Type B pancreatic cell (in vitro differentiated cells): ENCODE measurements around the gene SACM1L. TPM values are rescaled to one million over a fixed set of nuclear protein-coding genes. Genes with fewer than 3 reads are reported as not detected.
A peak's percentile ranks its signal among the peaks of the same experiment; 100 is the strongest.

ENCODE experiments used
- DNase-seq: peaks from one replicate; pipeline ENCODE4 v3.0.0; 2021; ENCODE audit warnings: mixed read lengths; ENCODE audit not compliant: unreplicated experiment; ENCODE audit errors: extremely low spot score
- H3K27ac Mint-ChIP-seq: 2 replicates; pipeline ENCODE4 v1.8.0; 2021; ENCODE audit warnings: mild to moderate bottlenecking, mixed read lengths
- H3K27me3 Mint-ChIP-seq: 2 replicates; pipeline ENCODE4 v1.8.0; 2021; ENCODE audit warnings: mixed read lengths
- H3K36me3 Mint-ChIP-seq: 2 replicates; pipeline ENCODE4 v1.8.0; 2021; ENCODE audit warnings: mixed read lengths
- H3K4me1 Mint-ChIP-seq: one replicate; pipeline ENCODE4 v1.8.0; 2021; ENCODE audit warnings: mixed read lengths; ENCODE audit not compliant: unreplicated experiment
- H3K4me3 Mint-ChIP-seq: 2 replicates; pipeline ENCODE4 v1.8.0; 2021; ENCODE audit warnings: mild to moderate bottlenecking, mixed read lengths
- H3K9me3 Mint-ChIP-seq: 2 replicates; pipeline ENCODE4 v1.8.0; 2021; ENCODE audit warnings: mixed read lengths
- total RNA-seq: library from RNA; stranded (reverse); gene quantifications from 2 replicates; pipeline ENCODE4 v1.2.1, GENCODE V29; 2021; ENCODE audit warnings: low replicate concordance
- TF ChIP-seq, protein P1 (sequence below): fragments of 200-600 bp; sonication (generic); conservative IDR thresholded peaks from 2 replicates; pipeline ENCODE4 v1.5.0; 2021; ENCODE audit warnings: antibody characterized with exemption, mild to moderate bottlenecking

SACM1L gene
- total RNA-seq, 1 donor from 2014 or later: 51.6 TPM

DNA sequence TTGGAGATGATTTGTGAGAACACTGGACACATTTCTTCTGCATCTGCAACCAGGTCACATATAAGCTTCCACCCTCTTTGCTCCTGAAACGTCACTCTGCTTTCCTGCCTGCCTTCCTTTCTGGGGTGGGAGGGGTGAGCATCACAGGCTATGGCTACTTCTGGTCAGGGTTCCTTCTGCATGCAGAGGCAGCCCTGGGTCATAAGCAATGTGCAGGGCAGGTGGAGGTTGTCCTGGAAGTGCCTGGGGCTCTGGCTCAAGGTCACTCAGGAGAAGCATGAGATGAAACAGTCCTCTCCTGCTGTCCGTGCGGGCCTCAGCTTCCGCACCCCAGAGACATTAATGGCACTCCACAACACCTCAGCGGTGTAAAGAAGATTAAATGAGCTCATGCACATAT is 92.1 kb downstream of the SACM1L start:
- Mint-ChIP-seq H3K27ac (no peak overlapping the region), H3K4me1 (no peaks in the 10 kb centered on the region), H3K4me3 (no peak overlapping the region), H3K36me3 (no peaks in the 10 kb centered on the region), H3K9me3 (no peaks in the 10 kb centered on the region), H3K27me3 (peaks cover 7% of the 10 kb centered on the region)
- TF ChIP-seq, protein P1, sequence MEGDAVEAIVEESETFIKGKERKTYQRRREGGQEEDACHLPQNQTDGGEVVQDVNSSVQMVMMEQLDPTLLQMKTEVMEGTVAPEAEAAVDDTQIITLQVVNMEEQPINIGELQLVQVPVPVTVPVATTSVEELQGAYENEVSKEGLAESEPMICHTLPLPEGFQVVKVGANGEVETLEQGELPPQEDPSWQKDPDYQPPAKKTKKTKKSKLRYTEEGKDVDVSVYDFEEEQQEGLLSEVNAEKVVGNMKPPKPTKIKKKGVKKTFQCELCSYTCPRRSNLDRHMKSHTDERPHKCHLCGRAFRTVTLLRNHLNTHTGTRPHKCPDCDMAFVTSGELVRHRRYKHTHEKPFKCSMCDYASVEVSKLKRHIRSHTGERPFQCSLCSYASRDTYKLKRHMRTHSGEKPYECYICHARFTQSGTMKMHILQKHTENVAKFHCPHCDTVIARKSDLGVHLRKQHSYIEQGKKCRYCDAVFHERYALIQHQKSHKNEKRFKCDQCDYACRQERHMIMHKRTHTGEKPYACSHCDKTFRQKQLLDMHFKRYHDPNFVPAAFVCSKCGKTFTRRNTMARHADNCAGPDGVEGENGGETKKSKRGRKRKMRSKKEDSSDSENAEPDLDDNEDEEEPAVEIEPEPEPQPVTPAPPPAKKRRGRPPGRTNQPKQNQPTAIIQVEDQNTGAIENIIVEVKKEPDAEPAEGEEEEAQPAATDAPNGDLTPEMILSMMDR: no peak
- DNase-seq: peak; percentile 20

DNA sequence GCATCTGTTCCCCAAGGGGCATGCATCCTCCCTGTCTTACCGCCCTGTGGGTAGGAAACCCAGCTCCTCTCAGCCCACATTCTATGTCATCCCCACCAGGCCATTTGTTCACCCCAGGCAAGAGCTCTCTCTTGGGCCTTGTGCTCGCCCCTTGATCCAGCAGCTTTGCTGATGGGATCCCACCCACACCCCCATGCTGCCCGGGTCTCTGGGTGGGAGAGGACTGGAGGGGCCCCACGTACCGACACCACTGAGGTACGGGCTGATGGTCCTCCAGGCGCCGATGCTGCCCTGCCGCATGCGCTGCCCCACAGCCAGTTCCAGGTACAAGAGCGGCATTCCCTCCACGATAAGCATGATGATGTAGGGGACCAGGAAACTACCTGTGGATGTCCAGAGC is 92.6 kb downstream of the SACM1L start:
- TF ChIP-seq, protein P1: no peak
- no peak overlapping the region for H3K4me3 Mint-ChIP-seq
- no peaks in the 10 kb centered on the region for H3K4me1 Mint-ChIP-seq
- DNase-seq: peak; percentile 63
- H3K9me3 Mint-ChIP-seq: no peaks in the 10 kb centered on the region
- H3K27ac Mint-ChIP-seq: no peak overlapping the region
- peaks cover 7% of the 10 kb centered on the region for H3K27me3 Mint-ChIP-seq
- no peaks in the 10 kb centered on the region for H3K36me3 Mint-ChIP-seq

DNA sequence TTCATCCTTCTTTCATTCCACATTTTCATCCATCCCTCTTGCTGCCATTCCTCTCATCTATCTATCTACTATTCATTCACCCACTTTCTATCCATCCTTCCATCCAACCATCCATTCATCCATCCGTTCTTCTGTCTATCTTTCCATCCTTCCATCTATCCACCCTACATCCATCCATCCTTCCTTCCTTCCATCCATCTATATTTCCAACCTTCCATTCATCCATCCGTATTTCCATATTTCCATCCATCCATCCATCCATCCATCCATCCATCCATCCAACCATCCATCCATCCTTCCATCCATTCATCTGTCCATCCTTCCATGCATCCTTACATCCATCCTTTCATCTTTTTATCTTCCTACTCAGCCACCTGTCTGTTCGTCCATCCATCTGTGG is 93.2 kb downstream of the SACM1L start:
- TF ChIP-seq, protein P1: no peak
- no peaks in the 10 kb centered on the region for H3K4me1 Mint-ChIP-seq
- no peaks in the 10 kb centered on the region for H3K9me3 Mint-ChIP-seq
- H3K36me3 Mint-ChIP-seq: no peaks in the 10 kb centered on the region
- no peak overlapping the region for H3K4me3 Mint-ChIP-seq
- H3K27me3 Mint-ChIP-seq: peaks cover 13% of the 10 kb centered on the region
- no peak overlapping the region for H3K27ac Mint-ChIP-seq
- DNase-seq: no peak

DNA sequence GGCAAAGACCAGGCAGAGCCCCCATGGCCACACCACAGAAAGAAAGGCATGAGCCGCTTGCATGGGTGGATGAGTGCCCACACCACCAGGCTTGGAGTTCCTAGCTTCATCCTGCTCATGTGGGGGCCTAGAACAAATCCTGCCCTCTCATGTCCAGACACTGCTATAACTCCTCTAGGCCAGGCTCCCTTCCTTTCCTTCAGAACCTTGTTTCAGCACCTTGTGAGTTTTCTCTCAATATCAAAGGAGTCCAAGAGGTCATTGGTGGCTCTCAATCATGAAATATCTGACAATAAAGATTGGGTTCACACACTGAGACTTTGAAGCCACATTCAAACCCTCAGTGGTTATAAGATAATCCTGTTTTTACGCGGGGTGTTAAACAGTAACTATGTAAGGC is 94.5 kb downstream of the SACM1L start:
- no peaks in the 10 kb centered on the region for H3K4me1 Mint-ChIP-seq
- no peaks in the 10 kb centered on the region for H3K36me3 Mint-ChIP-seq
- H3K9me3 Mint-ChIP-seq: peaks cover under 1% of the 10 kb centered on the region
- TF ChIP-seq, protein P1: no peak
- peaks cover 13% of the 10 kb centered on the region for H3K27me3 Mint-ChIP-seq
- H3K27ac Mint-ChIP-seq: no peak overlapping the region
- DNase-seq: peak; percentile 32
- no peak overlapping the region for H3K4me3 Mint-ChIP-seq

DNA sequence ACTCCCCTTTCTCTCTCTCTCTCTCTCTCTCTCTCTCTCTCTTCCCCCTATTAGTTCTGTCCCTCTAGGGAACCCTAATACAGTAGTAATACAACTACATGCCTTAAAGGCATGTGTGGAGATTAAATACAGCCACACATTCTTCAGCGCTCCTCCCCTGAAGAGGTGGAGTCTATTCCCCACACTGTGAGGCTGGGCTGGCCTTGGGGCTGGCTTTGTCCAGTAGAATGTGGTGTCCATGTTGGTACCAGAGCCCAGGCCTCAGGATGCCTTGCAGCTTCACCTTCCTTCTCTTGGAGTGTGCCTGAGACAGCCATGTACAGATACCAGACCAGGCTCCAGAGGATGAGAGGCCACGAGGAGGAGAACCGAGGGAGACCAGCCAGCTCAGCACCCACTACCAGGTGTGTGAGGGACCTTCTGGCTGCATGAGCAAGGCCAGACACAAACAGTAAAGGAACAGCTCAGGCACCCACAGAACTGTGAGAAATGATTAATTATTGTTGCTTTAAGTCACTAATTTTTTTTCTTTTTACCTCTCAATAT is 96.5 kb downstream of the SACM1L start:
- TF ChIP-seq, protein P1: no peak
- peak; percentile 49 for DNase-seq
- H3K36me3 Mint-ChIP-seq: peaks cover 7% of the 10 kb centered on the region
- H3K27ac Mint-ChIP-seq: no peak overlapping the region
- H3K27me3 Mint-ChIP-seq: peaks cover 17% of the 10 kb centered on the region
- peaks cover 14% of the 10 kb centered on the region for H3K9me3 Mint-ChIP-seq
- H3K4me1 Mint-ChIP-seq: peaks cover 4% of the 10 kb centered on the region
- no peak overlapping the region for H3K4me3 Mint-ChIP-seq
